ENCODE results near the gene CCNI2.

DNA sequence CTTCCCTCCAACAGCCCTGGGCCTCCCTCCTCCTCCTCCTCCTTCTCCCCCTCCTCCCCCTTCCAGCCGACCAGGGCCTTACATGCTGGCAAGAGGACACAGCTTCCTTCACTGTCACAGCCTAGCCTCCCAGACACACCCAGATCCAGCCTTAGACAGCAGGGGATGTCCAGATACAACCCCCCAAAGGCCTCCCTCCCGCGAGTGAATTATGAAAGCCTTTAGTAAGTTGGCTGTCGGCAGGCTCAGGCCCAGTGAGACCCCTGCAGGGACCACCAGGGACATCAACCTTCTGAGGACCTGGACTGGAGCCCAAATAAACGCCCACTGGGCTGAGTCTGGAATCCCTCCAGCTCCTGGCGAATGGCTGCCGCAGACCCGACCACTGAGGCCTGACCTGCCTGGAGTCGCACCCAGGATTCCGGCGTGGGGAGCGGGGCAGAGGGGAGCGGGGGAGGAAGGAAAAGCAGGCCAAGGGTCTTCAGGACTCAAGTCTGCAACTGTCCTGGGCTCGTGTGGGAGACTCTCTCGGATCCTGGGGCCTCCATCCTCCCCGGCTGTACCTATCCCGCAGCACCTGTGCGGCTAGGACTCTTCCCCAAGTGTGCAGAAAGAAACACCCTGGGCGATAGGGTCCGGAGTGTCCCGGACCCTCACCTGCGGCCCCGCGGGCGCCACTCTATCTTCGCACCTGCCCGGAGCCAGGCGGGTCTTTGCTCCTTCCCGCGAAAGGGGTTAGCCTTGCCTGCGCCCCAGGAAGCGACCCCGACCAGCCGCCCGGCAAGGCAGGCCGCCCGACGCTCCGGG lies 29.1 kb downstream of the CCNI2 start:
- TF ChIP-seq MYC (IDR thresholded peaks at IDR 0.05; ENCODE audit: low read depth, low read length) (no peak), JUN (IDR thresholded peaks at IDR 0.05; ENCODE audit: borderline replicate concordance, insufficient read depth, insufficient read length, low read depth) (no peak), POLR2A (IDR thresholded peaks at IDR 0.05; ENCODE audit: low read depth, low read length) (peak; percentile 24), POLR2AphosphoS5 (IDR thresholded peaks at IDR 0.05; ENCODE audit: insufficient read depth, low read depth, low read length) (no peak), EZH2 (IDR thresholded peaks at IDR 0.05; ENCODE audit: borderline replicate concordance, low read depth, low read length, severe bottlenecking) (no peak)
- TF ChIP-seq, protein P1, sequence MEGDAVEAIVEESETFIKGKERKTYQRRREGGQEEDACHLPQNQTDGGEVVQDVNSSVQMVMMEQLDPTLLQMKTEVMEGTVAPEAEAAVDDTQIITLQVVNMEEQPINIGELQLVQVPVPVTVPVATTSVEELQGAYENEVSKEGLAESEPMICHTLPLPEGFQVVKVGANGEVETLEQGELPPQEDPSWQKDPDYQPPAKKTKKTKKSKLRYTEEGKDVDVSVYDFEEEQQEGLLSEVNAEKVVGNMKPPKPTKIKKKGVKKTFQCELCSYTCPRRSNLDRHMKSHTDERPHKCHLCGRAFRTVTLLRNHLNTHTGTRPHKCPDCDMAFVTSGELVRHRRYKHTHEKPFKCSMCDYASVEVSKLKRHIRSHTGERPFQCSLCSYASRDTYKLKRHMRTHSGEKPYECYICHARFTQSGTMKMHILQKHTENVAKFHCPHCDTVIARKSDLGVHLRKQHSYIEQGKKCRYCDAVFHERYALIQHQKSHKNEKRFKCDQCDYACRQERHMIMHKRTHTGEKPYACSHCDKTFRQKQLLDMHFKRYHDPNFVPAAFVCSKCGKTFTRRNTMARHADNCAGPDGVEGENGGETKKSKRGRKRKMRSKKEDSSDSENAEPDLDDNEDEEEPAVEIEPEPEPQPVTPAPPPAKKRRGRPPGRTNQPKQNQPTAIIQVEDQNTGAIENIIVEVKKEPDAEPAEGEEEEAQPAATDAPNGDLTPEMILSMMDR (IDR thresholded peaks at IDR 0.05; ENCODE audit: extremely low read depth in 1 of 2, insufficient read depth in 1 of 2, low read depth in 1 of 2, low read length in 2 of 2), result peak in 1 of 2 donors; percentile 9
- TF ChIP-seq, protein P2, sequence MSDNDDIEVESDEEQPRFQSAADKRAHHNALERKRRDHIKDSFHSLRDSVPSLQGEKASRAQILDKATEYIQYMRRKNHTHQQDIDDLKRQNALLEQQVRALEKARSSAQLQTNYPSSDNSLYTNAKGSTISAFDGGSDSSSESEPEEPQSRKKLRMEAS (IDR thresholded peaks at IDR 0.05; ENCODE audit: insufficient read depth, insufficient read length), result no peak
